ENCODE results near the gene CNTLN.
"Not testable (repeated sequence)": the region's sequence is repeated elsewhere in the genome, so short reads cannot be mapped to it uniquely, and the experiment has no call there.

The CNTLN gene

DNA sequence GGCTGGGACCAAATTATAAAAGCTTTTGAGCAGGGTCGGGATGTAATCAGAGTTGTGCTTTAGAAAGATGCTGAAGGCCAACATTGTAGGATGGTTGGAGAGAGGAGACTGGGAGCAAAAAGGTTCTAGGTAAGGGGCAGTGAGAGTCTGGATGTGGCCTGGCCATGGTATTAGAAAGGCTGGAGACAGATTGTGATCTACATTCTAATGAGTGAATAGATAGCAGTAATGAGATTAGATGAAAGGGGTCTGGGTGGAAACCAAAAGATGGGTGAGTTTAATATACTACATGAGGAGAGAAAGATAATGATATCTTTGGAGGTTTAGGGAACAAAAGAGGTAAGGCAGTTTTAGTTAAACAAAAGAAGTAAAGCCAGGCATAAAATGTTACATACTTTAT, 355.3 kb downstream of the CNTLN start:
- in situ Hi-C loops (cut with HindIII; ENCODE audit: low sequenced_read_pairs), result no loop called here

GRCh38 chr9:17491780-17492179, 356.9 kb downstream of the CNTLN start:
- in situ Hi-C loops (cut with HindIII; ENCODE audit: low sequenced_read_pairs), result no loop called here

GRCh38 chr9:17503196-17503595, 368.4 kb downstream of the CNTLN start:
- in situ Hi-C loops (cut with HindIII; ENCODE audit: low sequenced_read_pairs), result no loop called here

GRCh38 chr9:17509151-17509550, 374.3 kb downstream of the CNTLN start:
- in situ Hi-C loops (cut with HindIII; ENCODE audit: low sequenced_read_pairs), result no loop called here

- in situ Hi-C loops (cut with HindIII; ENCODE audit: low sequenced_read_pairs), result no loop called here
Observed at GRCh38 chr9:17509701-17510100, 374.9 kb downstream of the CNTLN start.

DNA sequence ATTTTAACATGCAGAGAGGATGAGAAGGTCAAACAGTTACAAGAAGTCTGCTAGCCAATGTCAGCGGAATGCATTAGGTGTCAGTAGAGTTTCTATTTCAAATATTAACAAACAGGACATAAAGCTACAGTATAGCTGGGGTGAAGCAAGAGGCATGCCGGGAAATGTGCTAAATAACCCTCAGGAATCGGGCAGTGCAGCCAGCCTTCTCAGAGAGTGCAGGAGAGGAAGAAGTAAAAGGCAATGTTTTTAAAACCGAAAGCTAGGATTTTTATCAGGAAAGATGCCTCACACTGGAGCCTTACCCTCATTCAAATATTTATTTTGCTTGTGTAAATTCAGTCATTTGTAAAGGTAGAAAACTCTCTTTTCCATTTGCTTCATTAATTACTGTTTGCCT, 384.9 kb downstream of the CNTLN start:
- in situ Hi-C loops (cut with HindIII; ENCODE audit: low sequenced_read_pairs), result no loop called here

DNA sequence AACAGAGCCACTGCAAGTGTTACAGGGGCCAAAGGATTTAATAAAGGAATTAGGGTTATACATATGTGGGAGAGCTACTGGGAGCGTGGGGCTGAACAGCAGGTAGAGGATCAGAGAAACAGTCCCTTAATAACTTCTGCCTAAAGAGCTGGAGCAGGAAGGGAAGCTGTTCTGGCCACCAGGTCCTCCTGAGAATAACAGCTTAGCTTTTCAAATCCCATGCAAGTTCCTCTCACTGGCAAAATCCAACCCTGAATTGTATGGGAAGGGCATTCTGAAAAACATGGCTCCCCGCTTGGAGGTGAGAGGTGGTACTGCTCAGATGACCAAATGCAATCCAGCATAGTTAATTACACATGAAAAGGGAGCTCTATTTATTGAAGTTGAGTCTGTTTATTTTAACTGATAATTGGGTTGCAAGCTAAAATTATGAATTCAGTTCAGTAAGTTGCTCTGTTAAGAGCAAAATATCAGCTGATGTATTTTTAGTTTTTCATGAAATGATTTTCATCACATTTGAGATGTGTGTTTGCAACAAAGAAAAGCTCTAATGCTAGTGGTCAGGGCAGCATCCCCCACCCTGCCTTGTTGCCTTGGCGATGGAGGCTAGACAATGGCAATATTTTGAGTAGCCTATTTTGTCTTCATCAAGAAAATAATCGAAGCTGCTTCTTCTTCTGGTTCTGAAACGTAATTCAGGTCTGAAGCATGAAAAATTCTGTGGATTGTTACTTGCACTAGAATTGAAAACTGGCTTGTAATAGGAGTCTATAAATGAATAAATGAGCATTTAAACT, 385.6 kb downstream of the CNTLN start:
- in situ Hi-C loops (cut with HindIII; ENCODE audit: low sequenced_read_pairs), result no loop called here

GRCh38 chr9:17521100-17521855, 386.4 kb downstream of the CNTLN start:
- in situ Hi-C loops (cut with HindIII; ENCODE audit: low sequenced_read_pairs), result no loop called here

- in situ Hi-C loops (cut with HindIII; ENCODE audit: low sequenced_read_pairs), result not testable (repeated sequence)
Observed at GRCh38 chr9:17526726-17527125, 391.9 kb downstream of the CNTLN start.

- in situ Hi-C loops (cut with HindIII; ENCODE audit: low sequenced_read_pairs), result no loop called here
Observed at GRCh38 chr9:17528859-17529258, 394.0 kb downstream of the CNTLN start.

DNA sequence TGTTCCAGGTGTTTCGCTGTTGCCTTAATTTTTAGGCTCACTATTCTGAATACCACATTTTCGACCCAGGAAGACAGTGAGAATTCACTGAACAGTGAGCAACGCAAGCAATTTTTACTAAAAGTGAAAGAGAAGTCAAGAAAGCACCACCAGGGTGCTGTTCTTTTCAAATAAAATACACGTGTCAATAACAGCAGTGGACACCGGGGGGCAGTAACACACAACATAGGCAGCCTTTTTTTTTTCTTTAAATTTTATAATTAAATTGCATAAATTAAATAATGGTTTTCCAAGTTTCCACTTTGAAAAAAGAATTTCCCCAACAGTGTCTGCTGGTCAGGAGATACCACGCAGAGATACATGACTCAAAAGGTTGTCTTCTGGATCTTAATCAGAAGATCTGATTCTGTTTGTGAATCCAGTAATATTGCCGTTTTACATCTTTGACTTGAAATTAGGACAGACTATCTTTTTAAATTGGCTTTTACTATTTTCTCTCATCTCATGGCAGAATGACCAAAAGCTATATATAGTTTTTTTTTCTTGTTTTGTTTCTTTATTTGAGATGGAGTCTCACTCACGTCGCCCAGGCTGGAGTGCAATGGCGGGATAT, 396.9 kb downstream of the CNTLN start:
- in situ Hi-C loops (cut with HindIII; ENCODE audit: low sequenced_read_pairs), result no loop called here

GRCh38 chr9:17532461-17532860, 397.6 kb downstream of the CNTLN start:
- in situ Hi-C loops (cut with HindIII; ENCODE audit: low sequenced_read_pairs), result no loop called here

GRCh38 chr9:17535176-17535575, 400.3 kb downstream of the CNTLN start:
- in situ Hi-C loops (cut with HindIII; ENCODE audit: low sequenced_read_pairs), result no loop called here

DNA sequence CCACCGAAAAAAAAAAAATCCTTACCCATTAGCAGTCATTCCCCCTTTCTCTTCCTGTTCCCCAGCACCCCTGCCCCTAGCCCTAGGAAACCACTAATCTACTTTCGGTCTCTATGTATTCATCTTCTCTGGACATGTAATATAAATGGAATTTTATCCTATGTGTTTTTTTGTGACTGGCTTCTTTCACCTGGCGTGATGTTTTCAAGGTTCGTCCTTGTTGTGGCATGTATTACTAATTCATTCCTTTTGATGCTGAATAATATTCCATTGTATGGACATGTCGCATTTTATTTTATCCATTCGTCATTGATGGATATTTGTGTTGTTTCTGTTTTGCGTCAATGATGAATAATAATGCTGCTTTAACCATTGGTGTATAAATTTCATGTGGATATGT, 401.2 kb downstream of the CNTLN start:
- in situ Hi-C loops (cut with HindIII; ENCODE audit: low sequenced_read_pairs), result no loop called here

DNA sequence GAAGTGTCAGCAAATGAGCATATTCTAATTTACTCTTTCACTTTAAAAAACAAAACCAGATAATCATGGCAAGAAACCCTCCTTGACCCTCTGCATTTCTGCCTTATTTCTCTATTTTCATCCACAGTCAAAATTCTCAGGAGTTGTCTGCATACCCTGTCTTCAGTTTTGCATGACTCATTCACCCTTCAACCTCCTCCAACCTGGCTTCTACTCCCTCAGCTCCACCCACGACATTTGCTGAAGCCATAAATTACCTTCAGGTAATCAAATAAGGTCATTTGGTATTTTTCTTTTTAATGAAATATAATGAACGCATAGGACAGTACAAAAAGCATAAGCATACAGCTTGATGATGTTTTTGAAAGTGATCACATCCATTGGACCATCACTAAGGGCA, 416.2 kb downstream of the CNTLN start:
- in situ Hi-C loops (cut with HindIII; ENCODE audit: low sequenced_read_pairs), result loop anchor here (25.0 kb wide), 1 partner anchor 211 kb away; no protein-coding TSS in a partner anchor
